HG03159 (cell line): ENCODE measurements around the gene CEACAM20.
"Not testable (repeated sequence)": the region's sequence is repeated elsewhere in the genome, so short reads cannot be mapped to it uniquely, and the experiment has no call there.

Experiments used
- ATAC-seq: cut with Tn5 transposase; IDR thresholded peaks from one replicate; pipeline ENCODE4 v1.9.1; 2021; ENCODE audit warnings: mild to moderate bottlenecking, moderate library complexity; ENCODE audit not compliant: unreplicated experiment

Gene CEACAM20

GRCh38 chr19:44549507-44549906, 20.0 kb upstream of the CEACAM20 start:
- no peak for ATAC-seq

- no peak for ATAC-seq
Measured at GRCh38 chr19:44548736-44549135, 19.3 kb upstream of the CEACAM20 start.

GRCh38 chr19:44544031-44544430, 14.6 kb upstream of the CEACAM20 start:
- no peak for ATAC-seq

GRCh38 chr19:44542671-44543070, 13.2 kb upstream of the CEACAM20 start:
- no peak for ATAC-seq

- no peak for ATAC-seq
Measured at GRCh38 chr19:44540736-44541135, 11.3 kb upstream of the CEACAM20 start.

- ATAC-seq: no peak
Measured at GRCh38 chr19:44539991-44540390, 10.5 kb upstream of the CEACAM20 start.

GRCh38 chr19:44539236-44539826, 9.9 kb upstream of the CEACAM20 start:
- no peak for ATAC-seq

- ATAC-seq: not testable (repeated sequence)
Measured at GRCh38 chr19:44535361-44535760, 5.9 kb upstream of the CEACAM20 start.

- no peak for ATAC-seq
Measured at GRCh38 chr19:44532819-44533218, 3.3 kb upstream of the CEACAM20 start.

GRCh38 chr19:44530777-44531176, 1.3 kb upstream of the CEACAM20 start:
- no peak for ATAC-seq

- ATAC-seq: no peak
Measured at GRCh38 chr19:44527554-44527953, 1.9 kb downstream of the CEACAM20 start.

- no peak for ATAC-seq
Measured at GRCh38 chr19:44525721-44526430, 3.6 kb downstream of the CEACAM20 start.

- no peak for ATAC-seq
Measured at GRCh38 chr19:44521370-44521769, 8.1 kb downstream of the CEACAM20 start.

GRCh38 chr19:44517146-44517545, 12.3 kb downstream of the CEACAM20 start:
- ATAC-seq: no peak

- no peak for ATAC-seq
Measured at GRCh38 chr19:44515907-44516306, 13.6 kb downstream of the CEACAM20 start.

- ATAC-seq: no peak
Measured at GRCh38 chr19:44515031-44515430, 14.4 kb downstream of the CEACAM20 start.

GRCh38 chr19:44512326-44513298, 16.9 kb downstream of the CEACAM20 start:
- no peak for ATAC-seq

- no peak for ATAC-seq
Measured at GRCh38 chr19:44509478-44509877, 20.0 kb downstream of the CEACAM20 start.

- peak; percentile 87 for ATAC-seq
Measured at GRCh38 chr19:44499962-44500949, 29.2 kb downstream of the CEACAM20 start, which contains the start of gene ZNF180. TSS of gene ZNF180 (minus strand) at chr19:44500522. CDS start at chr19:44497334, 3,188 bp downstream.

- ATAC-seq: no peak
Measured at GRCh38 chr19:44499559-44499958, 29.9 kb downstream of the CEACAM20 start.
